HG03066 (cell line): ENCODE results near the gene PRTFDC1.

ENCODE experiments used
- ATAC-seq: cut with Tn5 transposase; IDR thresholded peaks from one replicate; pipeline ENCODE4 v1.9.1; 2021; ENCODE audit warnings: low read depth; ENCODE audit not compliant: unreplicated experiment

PRTFDC1 gene

DNA sequence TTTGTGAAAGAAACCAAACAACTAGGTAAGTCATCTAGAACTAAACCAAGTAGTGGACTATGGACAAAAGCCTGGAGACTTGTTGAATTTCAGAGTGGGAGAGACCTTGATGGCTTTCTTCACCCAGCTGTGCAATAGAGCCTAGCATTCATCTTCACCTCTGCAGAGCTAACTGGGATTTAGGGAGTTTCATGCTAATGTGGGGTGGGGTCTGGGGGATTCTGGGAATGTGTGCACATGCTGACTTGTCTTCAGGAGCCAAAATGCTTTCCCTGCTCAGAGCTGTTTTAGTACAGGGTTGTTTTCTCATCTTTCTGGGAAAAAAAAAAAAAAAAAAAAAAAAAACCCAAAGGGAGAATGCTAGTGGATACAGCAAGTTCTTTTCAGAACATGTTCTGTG is 147.4 kb downstream of the PRTFDC1 start:
- no peak for ATAC-seq

DNA sequence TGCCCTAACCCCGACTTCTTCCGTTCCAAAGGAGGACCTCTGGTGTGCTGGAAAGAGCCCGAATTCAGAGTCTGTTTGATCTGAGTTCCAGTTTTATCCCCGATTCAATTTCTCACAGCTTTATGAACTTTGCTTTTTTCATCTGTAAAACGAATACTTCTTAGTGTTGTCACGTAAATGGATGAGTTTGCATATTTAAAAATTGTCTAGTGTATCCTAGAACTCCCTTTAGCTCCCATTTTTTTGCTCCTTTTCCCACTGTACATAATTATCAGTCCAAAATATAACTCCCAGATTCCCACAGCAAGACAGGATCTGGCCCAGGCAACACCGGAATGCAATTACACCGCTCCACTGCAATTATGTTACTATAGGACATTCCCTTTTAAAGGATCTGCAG is 148.0 kb downstream of the PRTFDC1 start:
- no peak for ATAC-seq

DNA sequence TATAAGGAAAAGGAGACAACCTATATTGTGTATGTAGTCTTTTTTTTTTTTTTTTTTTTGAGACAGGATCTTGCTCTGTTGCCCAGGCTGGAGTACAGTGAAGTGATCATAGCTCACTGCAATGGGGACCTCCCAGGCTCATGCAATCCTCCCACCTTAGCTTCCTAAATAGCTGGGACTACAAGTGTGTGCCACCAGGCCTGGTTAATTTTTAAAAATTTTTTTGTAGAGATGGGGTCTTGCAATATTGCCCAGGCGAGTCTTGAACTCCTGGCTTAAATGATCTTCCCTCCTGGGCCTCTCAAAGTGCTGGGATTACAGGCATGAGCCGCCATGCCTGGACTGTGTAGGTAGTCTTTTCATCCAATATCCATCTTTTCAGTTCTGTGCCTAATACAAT is 150.0 kb downstream of the PRTFDC1 start:
- no peak for ATAC-seq

DNA sequence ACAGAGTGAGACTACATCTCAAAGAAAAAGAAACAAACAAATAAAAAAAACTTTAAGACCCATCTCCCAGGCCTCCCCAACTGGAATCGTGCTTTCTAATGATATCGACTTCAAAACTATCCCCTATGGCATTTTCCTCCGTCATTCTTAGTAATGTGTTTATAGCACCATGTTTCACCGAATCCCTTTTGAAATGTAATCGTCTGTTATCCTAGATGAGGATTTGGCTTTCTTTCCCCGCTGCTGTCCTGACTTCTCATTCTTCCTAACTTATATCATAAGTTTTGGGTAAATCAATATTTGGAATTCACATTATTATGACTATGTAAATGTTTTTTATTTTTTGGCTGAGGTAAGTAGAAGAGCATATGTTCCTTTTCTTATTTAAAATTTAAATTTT is 151.5 kb downstream of the PRTFDC1 start:
- ATAC-seq: no peak
